Mammary epithelial cell (primary cell): ENCODE data around the gene CEP112.

Experiments
- CTCF ChIP-seq, 2 donors: IDR thresholded peaks in 1 of 2; conservative IDR thresholded peaks in 1 of 2; 2 replicates each; pipeline ENCODE4 v1.5.1; 2011 to 2012; ENCODE audit warnings: inconsistent platforms in 2 of 2, low read length in 2 of 2, mild to moderate bottlenecking in 2 of 2, control low read depth in 1 of 2, low read depth in 1 of 2; ENCODE audit not compliant: insufficient read depth in 1 of 2; ENCODE audit errors: extremely low read depth in 1 of 2
- EZH2 ChIP-seq: IDR thresholded peaks from 2 replicates; pipeline ENCODE4 v1.6.1; 2012; ENCODE audit warnings: low read length, inconsistent platforms, borderline replicate concordance

GRCh38 chr17:66002063-66002585, 189.8 kb downstream of the CEP112 start:
- TF ChIP-seq CTCF (conservative IDR thresholded peaks at IDR 0.05 in 1 of 2, IDR thresholded peaks at IDR 0.05 in 1 of 2; ENCODE audit: extremely low read depth in 1 of 2, insufficient read depth in 1 of 2, low read depth in 1 of 2, low read length in 2 of 2), result no peak
- TF ChIP-seq EZH2, result no peak
